Lower leg skin (tissue), 3 donors: ENCODE results near the gene NTSR2.

Source experiments
- POLR2A ChIP-seq, 2 donors: fragments of 450-650 bp; IDR thresholded peaks; one replicate each; pipeline ENCODE4 v1.6.1; 2016 to 2017; ENCODE audit warnings: antibody characterized with exemption in 2 of 2, mild to moderate bottlenecking in 1 of 2, moderate library complexity in 1 of 2
- TF ChIP-seq, protein P1 (sequence below), 3 donors: fragments of 450-650 bp; IDR thresholded peaks; one replicate each; pipeline ENCODE4 v1.5.1; 2016; ENCODE audit warnings: antibody characterized with exemption in 3 of 3, mild to moderate bottlenecking in 3 of 3, moderate library complexity in 2 of 3

DNA sequence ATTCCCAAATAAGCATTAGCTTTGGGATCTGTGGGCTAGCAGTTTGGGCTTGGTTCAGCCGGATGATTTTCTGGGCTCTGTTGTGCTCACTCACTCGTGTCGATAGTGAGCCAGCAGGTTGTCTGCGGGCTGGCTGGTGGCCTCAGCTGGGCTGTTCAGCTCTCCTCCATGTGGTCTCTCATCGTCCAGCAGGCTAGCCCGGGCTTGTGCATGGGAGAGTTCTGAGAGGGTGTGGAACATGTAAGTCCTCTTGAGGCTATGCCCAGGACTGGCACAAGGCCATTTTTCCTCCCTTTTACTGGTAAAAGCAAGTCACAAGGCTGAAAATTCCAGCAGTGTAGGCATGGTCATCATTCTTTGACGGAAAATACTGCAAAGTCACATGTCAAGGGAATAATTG is 38.5 kb downstream of the NTSR2 start:
- no peak for TF ChIP-seq POLR2A (IDR thresholded peaks at IDR 0.05)
- TF ChIP-seq, protein P1, sequence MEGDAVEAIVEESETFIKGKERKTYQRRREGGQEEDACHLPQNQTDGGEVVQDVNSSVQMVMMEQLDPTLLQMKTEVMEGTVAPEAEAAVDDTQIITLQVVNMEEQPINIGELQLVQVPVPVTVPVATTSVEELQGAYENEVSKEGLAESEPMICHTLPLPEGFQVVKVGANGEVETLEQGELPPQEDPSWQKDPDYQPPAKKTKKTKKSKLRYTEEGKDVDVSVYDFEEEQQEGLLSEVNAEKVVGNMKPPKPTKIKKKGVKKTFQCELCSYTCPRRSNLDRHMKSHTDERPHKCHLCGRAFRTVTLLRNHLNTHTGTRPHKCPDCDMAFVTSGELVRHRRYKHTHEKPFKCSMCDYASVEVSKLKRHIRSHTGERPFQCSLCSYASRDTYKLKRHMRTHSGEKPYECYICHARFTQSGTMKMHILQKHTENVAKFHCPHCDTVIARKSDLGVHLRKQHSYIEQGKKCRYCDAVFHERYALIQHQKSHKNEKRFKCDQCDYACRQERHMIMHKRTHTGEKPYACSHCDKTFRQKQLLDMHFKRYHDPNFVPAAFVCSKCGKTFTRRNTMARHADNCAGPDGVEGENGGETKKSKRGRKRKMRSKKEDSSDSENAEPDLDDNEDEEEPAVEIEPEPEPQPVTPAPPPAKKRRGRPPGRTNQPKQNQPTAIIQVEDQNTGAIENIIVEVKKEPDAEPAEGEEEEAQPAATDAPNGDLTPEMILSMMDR (IDR thresholded peaks at IDR 0.05), result no peak
